T-cell (primary cell): ENCODE data around the gene UPF1. TPM values are rescaled to one million over a fixed set of nuclear protein-coding genes. Genes with fewer than 3 reads are reported as not detected.

ENCODE experiments used
- ATAC-seq, 4 experiments: fragments of 200-7000 bp in 3 of 4; fragments of 150-1000 bp in 1 of 4; cut with Tn5 transposase; replicated peaks in 1 of 4; 1 replicate in 3 of 4; 2 replicates in 1 of 4; pipeline ENCODE4 v1.10.0; 2021; ENCODE audit warnings: moderate library complexity in 3 of 4, mild to moderate bottlenecking in 2 of 4, moderate number of reproducible peaks in 1 of 4
- CTCF ChIA-PET, 2 donors: fragments of 300-600 bp; sonication (Branson Sonifier 250); formaldehyde crosslinking; loops; one replicate each; lab custom pipeline; 2022; ENCODE audit warnings: antibody characterized with exemption in 2 of 2; lab: Charles Lee
- POLR2A ChIA-PET, 2 donors: fragments of 300-600 bp; sonication (Branson Sonifier 250); formaldehyde crosslinking; loops; one replicate each; lab custom pipeline; 2022; ENCODE audit warnings: antibody characterized with exemption in 2 of 2; lab: Charles Lee
- DNase-seq, 35 experiments: peaks; one replicate each; pipeline versions ENCODE4 v3.0.0 to v3.0.0-alpha.2; 2013 to 2023
- H3K27ac ChIP-seq: one replicate; pipeline ENCODE4 v1.5.1; 2013; ENCODE audit warnings: low read length
- H3K27me3 ChIP-seq, 2 experiments: replicated peaks in 1 of 2; 1 replicate in 1 of 2; 2 replicates in 1 of 2; pipeline versions ENCODE4 v1.6.1 to v1.7.0; 2013; ENCODE audit warnings: low read length in 1 of 2, mixed read lengths in 1 of 2; ENCODE audit not compliant: control insufficient read depth in 2 of 2, insufficient read depth in 2 of 2; ENCODE audit errors: extremely low read depth in 1 of 2
- H3K36me3 ChIP-seq, 2 donors: 1 replicate in 1 of 2; 2 replicates in 1 of 2; pipeline versions ENCODE4 v1.6.1 to v1.7.0; 2013; ENCODE audit warnings: low read length in 1 of 2; ENCODE audit not compliant: control insufficient read depth in 2 of 2, insufficient read depth in 1 of 2; ENCODE audit errors: extremely low read depth in 1 of 2
- H3K4me1 ChIP-seq, 2 experiments: 1 replicate in 1 of 2; 2 replicates in 1 of 2; pipeline versions ENCODE4 v1.6.1 to v1.7.0; 2013; ENCODE audit warnings: low read length in 2 of 2, mixed read lengths in 1 of 2; ENCODE audit not compliant: insufficient read depth in 2 of 2, control insufficient read depth in 1 of 2; ENCODE audit errors: extremely low read depth in 1 of 2
- H3K4me3 ChIP-seq, 2 donors: 1 replicate in 1 of 2; 2 replicates in 1 of 2; pipeline versions ENCODE4 v1.5.1 to v1.7.0; 2013; ENCODE audit warnings: mild to moderate bottlenecking in 2 of 2, low read length in 1 of 2, moderate library complexity in 1 of 2; ENCODE audit not compliant: control insufficient read depth in 1 of 2; ENCODE audit errors: extremely low read depth in 1 of 2
- H3K9me3 ChIP-seq: 2 replicates; pipeline ENCODE4 v1.7.0; 2013
- H3K27ac Mint-ChIP-seq, 2 donors: one replicate each; pipeline ENCODE4 v1.8.0; 2020 to 2021; ENCODE audit warnings: mild to moderate bottlenecking in 2 of 2, mixed read lengths in 2 of 2
- H3K27me3 Mint-ChIP-seq, 2 donors: one replicate each; pipeline ENCODE4 v1.8.0; 2021 to 2022; ENCODE audit warnings: mixed read lengths in 2 of 2
- H3K36me3 Mint-ChIP-seq: one replicate; pipeline ENCODE4 v1.8.0; 2021; ENCODE audit warnings: mixed read lengths
- H3K4me1 Mint-ChIP-seq, 3 donors: one replicate each; pipeline ENCODE4 v1.8.0; 2020 to 2022; ENCODE audit warnings: mixed read lengths in 3 of 3, mild to moderate bottlenecking in 1 of 3
- H3K4me3 Mint-ChIP-seq, 3 donors: one replicate each; pipeline ENCODE4 v1.8.0; 2020 to 2022; ENCODE audit warnings: mild to moderate bottlenecking in 3 of 3, mixed read lengths in 3 of 3, moderate library complexity in 3 of 3
- H3K9me3 Mint-ChIP-seq, 3 donors: one replicate each; pipeline ENCODE4 v1.8.0; 2020 to 2022; ENCODE audit warnings: mixed read lengths in 3 of 3
- WGBS: methylation state at CpG from one replicate; pipeline ENCODE4 v1.1.5; 2013; ENCODE audit warnings: missing lambda C conversion rate; ENCODE audit not compliant: insufficient coverage; 5-methylcytosine and 5-hydroxymethylcytosine counted together
- total RNA-seq, 35 experiments: library from RNA in 6 of 35; stranded (reverse) in 6 of 35; fragments of 120-200 nt in 1 of 35; gene quantifications; one replicate each; pipeline versions ENCODE4 v1.2.1 to v1.2.4 and lab custom pipeline; 2013 to 2026

The UPF1 gene
- total RNA-seq (100 to 1,000 TPM; 114 to 143 (median 127) TPM), total RNA-seq (lab: John Stamatoyannopoulos, UW) (163 to 414 (median 251) reads per million in 29 experiments)
- 58.3 TPM for total RNA-seq (2013)

GRCh38 chr19:18831524-18832305, at the start of gene UPF1:
UPF1 (plus strand) TSS chr19:18831959; CDS start chr19:18832210, 251 bp downstream.
- peak; percentile 84 to 99 (median 96) for DNase-seq
- H3K4me3 ChIP-seq, result peak within 1 kb of the TSS; percentile 82 to 91
- H3K4me1 Mint-ChIP-seq, result peaks cover 38 to 40% (median 38%) of the 10 kb centered on the region in 3 donors
- H3K27ac Mint-ChIP-seq, result peak within 1 kb of the TSS; percentile 88 to 90
- H3K27me3 Mint-ChIP-seq, result peaks cover 3 to 5% of the 10 kb centered on the region in 2 donors
- no peaks in the 10 kb centered on the region for H3K9me3 Mint-ChIP-seq
- ChIA-PET POLR2A (interaction anchor here in 1 of 2 donors (0.5 kb wide), 1 partner anchor 1390 kb away, joined by 3 read pairs; no protein-coding TSS in a partner anchor), CTCF (interaction anchor here in 1 of 2 donors (0.7 to 1.4 kb wide), 4 partner anchors 10 to 413 kb away, joined by 3 to 5 read pairs (median 3); partner anchors contain the start of gene SSBP4)
- H3K27ac ChIP-seq, result peak within 1 kb of the TSS; percentile 73
- H3K9me3 ChIP-seq, result no peaks in the 10 kb centered on the region
- ATAC-seq, result peak; percentile 79 to 90 (median 85)
- H3K4me1 ChIP-seq, result peaks cover 17 to 48% of the 10 kb centered on the region in 2 experiments
- peak within 1 kb of the TSS; percentile 89 to 91 (median 90) for H3K4me3 Mint-ChIP-seq
- H3K36me3 ChIP-seq, result peaks cover 0 to 19% of the 10 kb centered on the region in 2 donors
- H3K36me3 Mint-ChIP-seq, result peaks cover 23% of the 10 kb centered on the region
- H3K27me3 ChIP-seq, result peaks cover 0 to 7% of the 10 kb centered on the region in 2 experiments
- WGBS, result under 1% methylated on average over 95 of the region's 96 CpGs

- H3K9me3 ChIP-seq, result no peaks in the 10 kb centered on the region
- H3K4me3 ChIP-seq, result no peak overlapping the region
- ATAC-seq, result no peak
- H3K27ac ChIP-seq, result no peak overlapping the region
- Mint-ChIP-seq H3K27ac (no peak overlapping the region), H3K4me1 (peaks cover 14 to 22% (median 21%) of the 10 kb centered on the region in 3 donors), H3K4me3 (no peak overlapping the region), H3K36me3 (no peaks in the 10 kb centered on the region), H3K27me3 (peaks cover 20 to 28% of the 10 kb centered on the region in 2 donors), H3K9me3 (no peaks in the 10 kb centered on the region)
- WGBS, result 85% methylated on average over 18 of the region's 22 CpGs
- no peaks in the 10 kb centered on the region for H3K36me3 ChIP-seq
- peaks cover 5 to 86% of the 10 kb centered on the region in 2 experiments for H3K27me3 ChIP-seq
- H3K4me1 ChIP-seq, result peaks cover 0 to 20% of the 10 kb centered on the region in 2 experiments
- POLR2A ChIA-PET, result no interaction called here
- no peak for DNase-seq
- CTCF ChIA-PET, result no interaction called here
Measured at GRCh38 chr19:18782559-18783225, 49.1 kb upstream of the UPF1 start.

GRCh38 chr19:18783958-18784785, 47.6 kb upstream of the UPF1 start:
- no peaks in the 10 kb centered on the region for H3K9me3 ChIP-seq
- peak overlapping the region in 1 of 3 donors; percentile 51 for H3K4me3 Mint-ChIP-seq
- ATAC-seq (no peak), DNase-seq (no peak)
- no peaks in the 10 kb centered on the region for H3K9me3 Mint-ChIP-seq
- POLR2A ChIA-PET, result no interaction called here
- peaks cover 5 to 91% of the 10 kb centered on the region in 2 experiments for H3K27me3 ChIP-seq
- H3K36me3 Mint-ChIP-seq, result no peaks in the 10 kb centered on the region
- WGBS, result 84% methylated on average over 17 of the region's 19 CpGs
- H3K4me1 Mint-ChIP-seq, result peaks cover 23 to 35% (median 30%) of the 10 kb centered on the region in 3 donors
- no peak overlapping the region for H3K4me3 ChIP-seq
- H3K27ac Mint-ChIP-seq, result no peak overlapping the region
- no peak overlapping the region for H3K27ac ChIP-seq
- CTCF ChIA-PET, result no interaction called here
- H3K27me3 Mint-ChIP-seq, result peaks cover 25 to 38% of the 10 kb centered on the region in 2 donors
- H3K4me1 ChIP-seq, result peaks cover 0 to 32% of the 10 kb centered on the region in 2 experiments
- H3K36me3 ChIP-seq, result no peaks in the 10 kb centered on the region

GRCh38 chr19:18784786-18785120, 47.0 kb upstream of the UPF1 start:
- Histone ChIP-seq H3K4me3 (no peak overlapping the region), H3K27ac (no peak overlapping the region), H3K9me3 (no peaks in the 10 kb centered on the region), H3K36me3 (no peaks in the 10 kb centered on the region), H3K4me1 (peaks cover 3 to 38% of the 10 kb centered on the region in 2 experiments), H3K27me3 (peaks cover 5 to 94% of the 10 kb centered on the region in 2 experiments)
- Mint-ChIP-seq H3K4me3 (peak overlapping the region in 1 of 3 donors; percentile 79), H3K36me3 (no peaks in the 10 kb centered on the region), H3K4me1 (peaks cover 26 to 40% (median 36%) of the 10 kb centered on the region in 3 donors), H3K27me3 (peaks cover 28 to 43% of the 10 kb centered on the region in 2 donors), H3K27ac (no peak overlapping the region), H3K9me3 (no peaks in the 10 kb centered on the region)
- ChIA-PET POLR2A (no interaction called here), CTCF (no interaction called here)
- 85% methylated on average over 16 of the region's 16 CpGs for WGBS
- DNase-seq, result no peak
- ATAC-seq, result no peak

- H3K27ac ChIP-seq, result no peak overlapping the region
- peaks cover 5 to 94% of the 10 kb centered on the region in 2 experiments for H3K27me3 ChIP-seq
- H3K36me3 ChIP-seq, result no peaks in the 10 kb centered on the region
- 17% methylated on average over 63 of the region's 65 CpGs for WGBS
- Mint-ChIP-seq H3K9me3 (no peaks in the 10 kb centered on the region), H3K4me1 (peaks cover 30 to 45% (median 43%) of the 10 kb centered on the region in 3 donors), H3K27ac (no peak overlapping the region), H3K36me3 (no peaks in the 10 kb centered on the region), H3K27me3 (peaks cover 33 to 49% of the 10 kb centered on the region in 2 donors), H3K4me3 (peak overlapping the region in 2 of 3 donors; percentile 54 to 79)
- ChIA-PET CTCF (no interaction called here), POLR2A (interaction anchor here in 1 of 2 donors (1.0 kb wide), 1 partner anchor 136 kb away, joined by 4 read pairs; no protein-coding TSS in a partner anchor)
- DNase-seq, result peak in 34 of 35 experiments; percentile 22 to 78 (median 56)
- peak; percentile 56 to 80 (median 67) for ATAC-seq
- peaks cover 3 to 44% of the 10 kb centered on the region in 2 experiments for H3K4me1 ChIP-seq
- no peak overlapping the region for H3K4me3 ChIP-seq
- no peaks in the 10 kb centered on the region for H3K9me3 ChIP-seq
Measured at GRCh38 chr19:18785179-18786124, 46.3 kb upstream of the UPF1 start.
